GM18909 (cell line): ENCODE data around the gene CCDC91.
A peak's percentile ranks its signal among the peaks of the same experiment; 100 is the strongest.
"Not testable (repeated sequence)": the region's sequence is repeated elsewhere in the genome, so short reads cannot be mapped to it uniquely, and the experiment has no call there.

Experiments used
- ATAC-seq: cut with Tn5 transposase; IDR thresholded peaks from one replicate; pipeline ENCODE4 v1.9.1; 2021; ENCODE audit warnings: mild to moderate bottlenecking; ENCODE audit not compliant: unreplicated experiment, poor library complexity

CCDC91 gene

DNA sequence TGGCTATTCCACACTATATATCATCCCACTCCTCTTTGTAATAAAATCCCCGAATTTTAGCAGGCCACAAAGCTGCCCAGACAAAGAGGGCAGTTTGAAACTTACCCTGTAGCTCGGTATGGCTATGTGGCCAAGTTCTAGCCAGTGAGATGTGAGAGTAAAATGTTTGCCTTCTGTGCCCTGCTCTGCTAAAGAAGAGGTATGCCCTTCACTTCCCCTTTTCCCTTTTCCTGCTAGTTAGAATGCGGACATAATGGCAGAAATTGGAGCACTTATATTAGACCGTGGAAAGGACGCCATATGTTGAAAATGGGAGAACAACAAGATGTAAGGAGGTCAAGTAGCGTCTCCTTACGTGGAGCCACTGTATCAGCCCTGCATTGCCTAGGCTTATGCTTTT lies 11.5 kb upstream of the CCDC91 start:
- no peak for ATAC-seq

DNA sequence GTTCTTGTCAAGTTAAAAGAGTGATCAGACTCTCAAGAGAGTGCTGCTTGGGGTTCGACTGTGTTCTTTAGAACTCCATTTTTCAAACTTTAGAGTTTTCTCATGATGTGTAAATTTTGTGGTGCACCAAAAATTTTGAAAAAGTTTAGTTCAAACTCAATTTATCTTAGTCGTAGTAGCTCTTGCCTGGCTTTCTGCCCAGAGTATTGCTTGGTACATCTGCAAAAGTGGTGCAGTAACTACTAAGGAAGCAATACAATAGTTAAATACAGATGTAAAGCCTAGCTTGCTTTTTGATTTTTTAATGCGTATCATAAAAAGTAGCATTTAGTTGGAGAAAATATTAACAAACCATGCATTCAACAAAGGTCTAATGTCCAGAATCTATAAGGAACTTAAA lies 9.5 kb upstream of the CCDC91 start:
- no peak for ATAC-seq

GRCh38 chr12:28184375-28184774 lies 5.9 kb upstream of the CCDC91 start:
- no peak for ATAC-seq

DNA sequence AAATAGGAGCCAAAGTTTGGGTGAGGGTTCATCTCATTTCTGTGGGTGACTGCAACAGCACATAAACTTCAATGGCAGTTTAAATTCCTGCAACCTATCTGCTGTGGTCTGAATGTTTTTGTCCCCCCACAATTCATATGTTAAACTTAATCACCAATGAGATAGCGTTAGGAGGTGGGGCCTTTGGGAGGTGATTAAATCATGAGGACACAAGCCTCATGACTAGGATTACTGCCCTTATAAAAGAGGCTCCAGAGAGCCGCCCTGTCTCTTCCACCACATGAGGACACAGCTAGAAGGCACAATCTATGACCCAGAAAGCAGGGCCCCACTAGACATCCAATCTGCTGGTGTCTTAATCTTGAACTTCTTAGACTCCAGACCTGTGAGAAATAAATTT lies 3.8 kb upstream of the CCDC91 start:
- no peak for ATAC-seq

GRCh38 chr12:28189784-28190320 lies 404 bp upstream of the CCDC91 start:
- no peak for ATAC-seq

- ATAC-seq: peak; percentile 11
These were observed 1.1 kb downstream of the CCDC91 start for GRCh38 chr12:28191051-28192048.

- no peak for ATAC-seq
These were observed 1.9 kb downstream of the CCDC91 start for GRCh38 chr12:28192125-28192524.

GRCh38 chr12:28194621-28195020 lies 4.4 kb downstream of the CCDC91 start:
- ATAC-seq: not testable (repeated sequence)

DNA sequence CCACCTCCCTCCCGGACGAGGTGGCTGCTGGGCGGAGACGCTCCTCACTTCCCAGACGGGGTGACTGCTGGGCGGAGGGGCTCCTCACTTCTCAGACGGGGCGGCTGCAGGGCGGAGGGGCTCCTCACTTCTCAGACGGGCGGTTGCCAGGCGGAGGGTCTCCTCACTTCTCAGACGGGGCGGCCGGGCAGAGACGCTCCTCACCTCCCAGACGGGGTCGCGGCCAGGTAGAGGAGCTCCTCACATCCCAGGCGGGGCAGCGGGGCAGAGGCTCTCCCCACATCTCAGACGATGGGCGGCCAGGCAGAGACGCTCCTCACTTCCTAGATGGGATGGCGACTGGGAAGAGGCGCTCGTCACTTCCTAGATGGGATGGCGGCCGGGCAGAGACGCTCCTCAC lies 10.9 kb downstream of the CCDC91 start:
- ATAC-seq: not testable (repeated sequence)

- no peak for ATAC-seq
These were observed 12.3 kb downstream of the CCDC91 start for GRCh38 chr12:28202374-28203130.

- ATAC-seq: no peak
These were observed 19.5 kb downstream of the CCDC91 start for GRCh38 chr12:28209782-28210181.

DNA sequence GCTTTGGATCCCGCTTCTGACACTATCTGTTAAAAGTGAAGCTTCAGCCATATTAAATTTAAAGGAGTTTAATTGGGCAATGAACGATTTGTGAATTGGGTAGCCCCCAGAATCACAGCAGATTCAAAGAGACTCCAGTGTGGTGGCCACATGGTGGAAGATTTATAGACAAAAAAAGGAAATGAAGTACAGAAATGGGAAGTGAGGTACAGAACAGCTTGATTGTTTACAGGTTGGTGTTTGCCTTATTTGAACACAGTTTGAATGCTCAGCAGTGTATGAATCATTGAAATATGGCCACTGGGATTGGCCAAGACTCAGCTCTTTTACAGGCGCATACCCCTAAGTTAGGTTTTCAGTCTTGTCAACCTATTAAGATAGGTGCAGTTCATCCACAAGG lies 21.9 kb downstream of the CCDC91 start:
- no peak for ATAC-seq

GRCh38 chr12:28215021-28215420 lies 24.8 kb downstream of the CCDC91 start:
- no peak for ATAC-seq

DNA sequence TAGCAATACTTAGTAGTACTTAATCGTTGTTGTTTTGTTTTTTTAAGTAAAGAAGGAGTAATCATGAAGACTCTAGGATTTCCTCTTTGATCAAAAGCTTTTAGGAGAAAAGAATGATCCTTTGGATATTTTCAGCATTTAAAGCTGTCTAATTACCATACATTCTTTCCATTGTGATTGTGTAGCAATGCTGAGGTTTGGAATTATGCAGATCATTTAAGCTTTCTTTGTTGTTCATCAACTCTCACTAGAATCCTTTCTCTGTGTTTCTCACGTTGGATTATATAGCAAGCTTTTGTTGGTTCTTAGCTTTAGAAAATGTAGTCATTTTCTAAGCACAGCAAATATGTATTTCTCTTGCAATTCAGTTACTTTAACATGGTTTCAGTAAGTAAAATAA lies 25.8 kb downstream of the CCDC91 start:
- no peak for ATAC-seq

DNA sequence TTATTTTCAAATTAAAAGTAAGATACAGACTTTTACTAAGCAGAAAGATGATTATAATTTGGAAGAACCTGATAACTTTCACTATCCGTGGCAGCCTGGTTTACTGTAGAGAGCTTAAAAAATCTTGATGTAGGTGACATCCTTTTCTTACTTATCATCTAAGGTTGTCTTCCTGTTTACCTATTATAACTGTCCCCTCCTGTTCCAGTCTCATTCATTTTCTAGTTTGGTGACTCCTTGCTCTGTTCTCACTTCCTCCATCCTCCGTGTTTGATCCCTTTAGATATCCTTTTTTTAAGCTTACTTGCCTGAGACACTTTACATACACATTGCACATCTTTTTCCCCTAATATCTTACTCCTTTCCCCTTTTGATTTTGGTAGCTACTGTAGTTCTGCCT lies 27.5 kb downstream of the CCDC91 start:
- ATAC-seq: no peak

DNA sequence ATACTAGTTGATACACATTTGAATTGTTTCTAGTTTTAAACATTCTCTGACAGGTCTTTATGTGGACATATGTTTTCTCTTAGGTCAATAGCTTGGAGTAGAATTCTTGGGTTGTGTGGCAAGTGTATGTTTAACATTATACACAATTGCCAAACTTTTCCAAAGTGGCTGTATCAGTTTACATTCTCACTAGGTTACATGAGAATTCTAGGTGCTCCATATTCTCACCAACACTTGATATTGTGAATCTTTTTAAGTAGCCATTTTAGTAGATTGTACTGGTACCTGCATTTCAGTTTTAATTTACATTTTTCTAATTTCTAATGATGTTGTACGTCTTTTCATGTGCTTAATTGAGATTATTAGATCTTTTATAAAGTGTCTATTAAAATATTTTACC lies 28.6 kb downstream of the CCDC91 start:
- no peak for ATAC-seq

DNA sequence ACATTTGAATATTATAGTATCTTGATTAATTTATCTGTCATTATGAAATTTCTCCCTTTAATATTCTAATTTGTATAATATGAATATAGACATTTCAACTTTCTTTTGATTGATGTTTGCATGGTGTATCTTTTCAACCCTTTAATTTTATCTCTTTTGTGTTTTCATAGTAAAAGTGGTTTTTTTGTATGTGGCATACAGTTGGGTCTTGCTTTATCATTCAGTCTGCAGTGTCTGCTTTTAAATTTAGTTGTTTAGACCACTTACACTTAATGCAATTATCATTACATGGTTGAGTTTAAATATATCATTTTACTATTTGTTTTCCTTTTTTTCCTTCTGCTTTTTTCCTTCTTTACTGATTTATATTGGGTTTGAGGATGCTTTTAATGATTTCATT lies 29.6 kb downstream of the CCDC91 start:
- ATAC-seq: no peak

DNA sequence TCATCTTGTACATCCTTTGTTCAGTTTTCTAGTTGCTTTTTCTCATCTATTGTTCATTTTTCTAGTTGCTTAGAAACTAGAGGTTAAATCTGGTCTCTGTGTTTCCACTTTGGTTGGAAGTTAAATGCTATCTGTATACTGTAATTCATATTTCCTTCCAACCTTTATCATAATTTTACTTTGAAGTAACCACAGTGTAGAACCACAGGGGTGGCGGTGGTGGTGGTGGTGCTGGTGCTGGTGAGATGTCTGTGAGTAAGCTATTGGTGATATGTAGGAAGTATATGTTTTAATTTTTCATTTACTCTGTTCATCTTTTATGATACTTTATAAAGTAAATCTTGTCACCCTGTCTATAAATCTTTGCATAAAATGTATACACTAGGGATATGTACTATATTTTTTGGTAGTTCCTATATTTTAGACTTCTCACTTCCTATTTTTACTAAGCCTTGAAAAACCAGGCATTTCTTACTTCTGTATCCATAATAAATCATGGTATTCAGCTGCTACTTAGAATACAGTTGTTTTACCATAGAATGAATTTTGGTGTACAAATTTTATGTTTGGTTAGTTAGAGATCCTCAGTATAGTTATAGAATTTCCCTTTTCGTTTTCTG lies 31.9 kb downstream of the CCDC91 start:
- no peak for ATAC-seq

- peak; percentile 90 for ATAC-seq
These were observed 32.8 kb downstream of the CCDC91 start for GRCh38 chr12:28223025-28223554.

DNA sequence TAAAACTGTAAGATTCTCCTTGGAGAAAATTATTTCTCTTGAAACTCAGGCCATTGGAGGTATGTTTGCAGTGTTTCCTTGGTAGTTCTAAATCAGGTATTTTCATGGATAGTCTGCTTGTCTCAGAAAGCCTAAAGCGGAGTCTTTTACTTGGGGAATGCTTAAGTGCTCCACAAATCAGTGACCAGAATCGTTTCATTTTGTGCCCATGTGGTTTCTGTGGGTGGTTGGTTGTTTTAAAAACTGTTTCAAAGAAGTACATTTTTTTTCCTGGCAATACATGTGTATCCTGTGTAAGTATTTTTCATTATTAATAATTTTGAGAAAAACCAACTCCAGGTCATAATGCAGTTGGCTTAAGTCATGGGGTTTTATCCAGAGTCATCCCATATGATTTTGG lies 33.6 kb downstream of the CCDC91 start:
- ATAC-seq: peak; percentile 49
